Lower leg skin (tissue), 4 donors: ENCODE results near the gene RAB10. TPM values are rescaled to one million over a fixed set of nuclear protein-coding genes. Genes with fewer than 3 reads are reported as not detected.

Source experiments
- DNase-seq, 2 donors: peaks; one replicate each; pipeline ENCODE4 v3.0.0-alpha.2; 2019; ENCODE audit warnings: low spot score in 2 of 2
- H3K4me3 ChIP-seq: fragments of 200-600 bp; sonication (generic); 2 replicates; pipeline ENCODE4 v1.5.1; 2017; ENCODE audit warnings: mild to moderate bottlenecking, low read depth; ENCODE audit not compliant: poor library complexity, severe bottlenecking
- CTCF ChIP-seq, 3 donors: fragments of 450-650 bp; IDR thresholded peaks; one replicate each; pipeline ENCODE4 v1.5.1; 2016; ENCODE audit warnings: antibody characterized with exemption in 3 of 3, mild to moderate bottlenecking in 3 of 3, moderate library complexity in 2 of 3
- POLR2A ChIP-seq, 2 donors: fragments of 450-650 bp; IDR thresholded peaks; one replicate each; pipeline ENCODE4 v1.6.1; 2016 to 2017; ENCODE audit warnings: antibody characterized with exemption in 2 of 2, mild to moderate bottlenecking in 1 of 2, moderate library complexity in 1 of 2
- whole genome bisulfite sequencing, 2 donors: methylation state at CpG; one replicate each; pipeline ENCODE4 v1.1.5; 2018; 5-methylcytosine and 5-hydroxymethylcytosine counted together
- intact Hi-C: fragments of 100-400 bp; cut with DNase I; formaldehyde crosslinking; loops from one replicate; pipeline ENCODE4 v1.15.0; 2023; ENCODE audit warnings: low total_unique reads
- total RNA-seq, 4 donors: library from RNA; depleted of rRNA; stranded (reverse); fragments of >200 nt; gene quantifications; one replicate each; pipeline ENCODE4 v1.1.0, GENCODE V29; 2016

The RAB10 gene
- total RNA-seq, 4 donors from 2014 or later, result 125 to 228 (median 184) TPM

- intact Hi-C loops, result loop anchor here (10.0 kb wide), 1 partner anchor 160 kb away; the partner anchor contains the start of gene KIF3C
- TF ChIP-seq CTCF (IDR thresholded peaks at IDR 0.05), result peak in 1 of 3 donors; percentile 74
- no peak for TF ChIP-seq POLR2A (IDR thresholded peaks at IDR 0.05)
- peak; percentile 38 to 88 for DNase-seq
- 13 to 21% methylated on average over 11 of the region's 11 CpGs for WGBS, 2 donors
- H3K4me3 ChIP-seq, result no peak overlapping the region
Observed at GRCh38 chr2:26144953-26145680, 111.2 kb downstream of the RAB10 start.

- TF ChIP-seq CTCF (IDR thresholded peaks at IDR 0.05), result no peak
- TF ChIP-seq POLR2A (IDR thresholded peaks at IDR 0.05), result no peak
- no peak overlapping the region for H3K4me3 ChIP-seq
- DNase-seq, result no peak
- 37 to 45% methylated on average over 2 of the region's 2 CpGs for WGBS, 2 donors
- intact Hi-C loops, result loop anchor here (10.0 kb wide), 1 partner anchor 164 kb away; the partner anchor contains the start of gene KIF3C
Observed at GRCh38 chr2:26148501-26148900, 114.6 kb downstream of the RAB10 start.

- intact Hi-C loops, result no loop called here
- WGBS, 2 donors, result 80 to 81% methylated on average over 12 of the region's 12 CpGs
- TF ChIP-seq POLR2A (IDR thresholded peaks at IDR 0.05) (no peak), CTCF (IDR thresholded peaks at IDR 0.05) (no peak)
- DNase-seq, result no peak
- H3K4me3 ChIP-seq, result no peak overlapping the region
Observed at GRCh38 chr2:26150243-26150642, 116.4 kb downstream of the RAB10 start.

- peak in 1 of 2 donors; percentile 1 for DNase-seq
- intact Hi-C loops, result no loop called here
- TF ChIP-seq POLR2A (IDR thresholded peaks at IDR 0.05) (no peak), CTCF (IDR thresholded peaks at IDR 0.05) (no peak)
Observed at GRCh38 chr2:26157580-26157979, 123.7 kb downstream of the RAB10 start.

GRCh38 chr2:26161926-26162325, 128.0 kb downstream of the RAB10 start:
- H3K4me3 ChIP-seq, result no peak overlapping the region
- TF ChIP-seq POLR2A (IDR thresholded peaks at IDR 0.05), result no peak
- TF ChIP-seq CTCF (IDR thresholded peaks at IDR 0.05), result no peak
- WGBS, 2 donors, result 87 to 95% methylated on average over 7 of the region's 7 CpGs
- DNase-seq, result peak; percentile 7 to 46
- intact Hi-C loops, result no loop called here

More at GRCh38 chr2:26157580-26157979, 123.7 kb downstream of the RAB10 start:
- 94 to 97% methylated on average over 5 of the region's 5 CpGs for WGBS, 2 donors
- H3K4me3 ChIP-seq, result no peak overlapping the region
